HK-2 (cell line): ENCODE measurements around the gene C16orf54.
"Not testable (repeated sequence)": the region's sequence is repeated elsewhere in the genome, so short reads cannot be mapped to it uniquely, and the experiment has no call there.

Experiments
- DNase-seq: peaks from one replicate; pipeline ENCODE4 v3.0.0-alpha.2; 2018; ENCODE audit not compliant: unreplicated experiment

The C16orf54 gene

GRCh38 chr16:29708917-29709600 is 36.7 kb downstream of the C16orf54 start:
- DNase-seq, result no peak

GRCh38 chr16:29707160-29707559 is 38.6 kb downstream of the C16orf54 start:
- DNase-seq, result not testable (repeated sequence)

GRCh38 chr16:29705030-29705429 is 40.8 kb downstream of the C16orf54 start:
- no peak for DNase-seq

GRCh38 chr16:29702269-29702668 is 43.5 kb downstream of the C16orf54 start:
- no peak for DNase-seq

- no peak for DNase-seq
Measured at GRCh38 chr16:29701214-29701555, 44.6 kb downstream of the C16orf54 start.

GRCh38 chr16:29700253-29700987 is 45.4 kb downstream of the C16orf54 start:
- DNase-seq, result peak; percentile 74

- no peak for DNase-seq
Measured at GRCh38 chr16:29699324-29700219, 46.2 kb downstream of the C16orf54 start.

GRCh38 chr16:29698484-29699323 is 47.1 kb downstream of the C16orf54 start:
- no peak for DNase-seq

GRCh38 chr16:29698042-29698441 is 47.7 kb downstream of the C16orf54 start:
- no peak for DNase-seq

GRCh38 chr16:29697391-29697790 is 48.4 kb downstream of the C16orf54 start:
- DNase-seq, result no peak

- DNase-seq, result no peak
Measured at GRCh38 chr16:29696881-29697331, 48.9 kb downstream of the C16orf54 start.

- not testable (repeated sequence) for DNase-seq
Measured at GRCh38 chr16:29695675-29696074, 50.1 kb downstream of the C16orf54 start.

GRCh38 chr16:29694384-29695195 is 51.2 kb downstream of the C16orf54 start:
- DNase-seq, result no peak

- DNase-seq, result not testable (repeated sequence)
Measured at GRCh38 chr16:29692606-29693005, 53.2 kb downstream of the C16orf54 start.
